ENCODE results near the gene EFNA1. TPM values are rescaled to one million over a fixed set of nuclear protein-coding genes. Genes with fewer than 3 reads are reported as not detected.

The EFNA1 gene
- total RNA-seq, 1 experiment from 2014 or later = 35.7 TPM

GRCh38 chr1:155104605-155105534, 22.8 kb upstream of the EFNA1 start:
- no peak for DNase-seq
- ChIA-PET POLR2A (ENCODE audit: unreplicated experiment) (no interaction called here), CTCF (no interaction called here)
- TF ChIP-seq CTCF (conservative IDR thresholded peaks at IDR 0.05) (no peak), EZH2 (IDR thresholded peaks at IDR 0.05; ENCODE audit: low read depth) (no peak)
- H3K4me3 ChIP-seq = no peak overlapping the region
- H3K4me2 ChIP-seq = no peak overlapping the region
- no TSS peak for BruUV-seq (replicated peaks)
- intact Hi-C loops (cut with micrococcal nuclease; ENCODE audit: unreplicated experiment) = no loop called here
- no peaks in the 10 kb centered on the region for H3K9me2 ChIP-seq (ENCODE audit: insufficient read depth)
- no peaks in the 10 kb centered on the region for H3K27me3 ChIP-seq (ENCODE audit: insufficient read depth, low read depth)
- no peaks in the 10 kb centered on the region; the same call in 1 of the 2 replicates for H4K20me1 ChIP-seq (ENCODE audit: insufficient read depth)
- no peaks in the 10 kb centered on the region for H3K79me2 ChIP-seq (ENCODE audit: low read depth)
- H3K9me3 ChIP-seq (ENCODE audit: insufficient read depth, low read depth) = no peaks in the 10 kb centered on the region
- H3K36me3 ChIP-seq (ENCODE audit: low read depth) = no peaks in the 10 kb centered on the region
- no peaks in the 10 kb centered on the region for H3K4me1 ChIP-seq (replicated peaks; ENCODE audit: insufficient read depth)
- no peak overlapping the region for H3K27ac ChIP-seq
- no peak overlapping the region for H2AFZ ChIP-seq
- 0 out of 2 replicates have a peak, but pooled peaks cover 7% of the 10 kb centered on the region for H3F3A ChIP-seq (ENCODE audit: insufficient read depth, low read depth)

- H3F3A ChIP-seq (ENCODE audit: insufficient read depth, low read depth) = 0 out of 2 replicates have a peak, but pooled peaks cover 4% of the 10 kb centered on the region
- H3K27ac ChIP-seq = no peak overlapping the region
- no peaks in the 10 kb centered on the region; the same call in 1 of the 2 replicates for H4K20me1 ChIP-seq (ENCODE audit: insufficient read depth)
- TF ChIP-seq CTCF (conservative IDR thresholded peaks at IDR 0.05) (no peak), EZH2 (IDR thresholded peaks at IDR 0.05; ENCODE audit: low read depth) (no peak)
- H3K36me3 ChIP-seq (ENCODE audit: low read depth) = no peaks in the 10 kb centered on the region
- DNase-seq = no peak
- H3K9me3 ChIP-seq (ENCODE audit: insufficient read depth, low read depth) = no peaks in the 10 kb centered on the region
- H3K79me2 ChIP-seq (ENCODE audit: low read depth) = no peaks in the 10 kb centered on the region
- no peak overlapping the region for H3K4me2 ChIP-seq
- H3K27me3 ChIP-seq (ENCODE audit: insufficient read depth, low read depth) = no peaks in the 10 kb centered on the region
- intact Hi-C loops (cut with micrococcal nuclease; ENCODE audit: unreplicated experiment) = no loop called here
- no peaks in the 10 kb centered on the region for H3K9me2 ChIP-seq (ENCODE audit: insufficient read depth)
- BruUV-seq (replicated peaks) = no TSS peak
- CTCF ChIA-PET = no interaction called here
- no peaks in the 10 kb centered on the region for H3K4me1 ChIP-seq (replicated peaks; ENCODE audit: insufficient read depth)
- no peak overlapping the region for H3K4me3 ChIP-seq
- POLR2A ChIA-PET (ENCODE audit: unreplicated experiment) = no interaction called here
- no peak overlapping the region for H2AFZ ChIP-seq
These were observed 22.1 kb upstream of the EFNA1 start for GRCh38 chr1:155105604-155106011.

- CTCF ChIA-PET = no interaction called here
- intact Hi-C loops (cut with micrococcal nuclease; ENCODE audit: unreplicated experiment) = no loop called here
- POLR2A ChIA-PET (ENCODE audit: unreplicated experiment) = interaction anchor here (0.6 kb wide), 1 partner anchor 118 kb away, joined by 10 read pairs; no protein-coding TSS in a partner anchor
- DNase-seq = no peak
- H3K27ac ChIP-seq = no peak overlapping the region
- H3K9me3 ChIP-seq (ENCODE audit: insufficient read depth, low read depth) = no peaks in the 10 kb centered on the region
- BruUV-seq (replicated peaks) = no TSS peak
- no peak overlapping the region for H3K4me2 ChIP-seq
- H3K36me3 ChIP-seq (ENCODE audit: low read depth) = no peaks in the 10 kb centered on the region
- TF ChIP-seq CTCF (conservative IDR thresholded peaks at IDR 0.05) (no peak), EZH2 (IDR thresholded peaks at IDR 0.05; ENCODE audit: low read depth) (no peak)
- H3K4me1 ChIP-seq (replicated peaks; ENCODE audit: insufficient read depth) = no peaks in the 10 kb centered on the region
- no peaks in the 10 kb centered on the region for H3K9me2 ChIP-seq (ENCODE audit: insufficient read depth)
- H3K27me3 ChIP-seq (ENCODE audit: insufficient read depth, low read depth) = no peaks in the 10 kb centered on the region
- no peaks in the 10 kb centered on the region for H3K79me2 ChIP-seq (ENCODE audit: low read depth)
- no peak overlapping the region for H3K4me3 ChIP-seq
- 0 out of 2 replicates have a peak, but pooled peaks cover 3% of the 10 kb centered on the region for H3F3A ChIP-seq (ENCODE audit: insufficient read depth, low read depth)
- no peaks in the 10 kb centered on the region; the same call in 1 of the 2 replicates for H4K20me1 ChIP-seq (ENCODE audit: insufficient read depth)
- no peak overlapping the region for H2AFZ ChIP-seq
These were observed 20.8 kb upstream of the EFNA1 start for GRCh38 chr1:155106862-155107261.

Measured in PC-9 (cell line).